Motor neuron (in vitro differentiated cells): ENCODE measurements around the gene LRMDA. TPM values are rescaled to one million over a fixed set of nuclear protein-coding genes. Genes with fewer than 3 reads are reported as not detected.
"Not testable (repeated sequence)": the region's sequence is repeated elsewhere in the genome, so short reads cannot be mapped to it uniquely, and the experiment has no call there.

Experiments used
- ATAC-seq, 8 experiments: fragments of 200-7000 bp; cut with Tn5 transposase; replicated peaks in 6 of 8; 2 replicates each; pipeline ENCODE4 v1.8.0; 2021; ENCODE audit warnings: mild to moderate bottlenecking in 8 of 8, moderate library complexity in 8 of 8
- H3K27ac ChIP-seq, 2 donors: fragments of 250-450 bp; sonication (Bioruptor Pico); 2 replicates each; pipeline ENCODE4 v1.9.0; 2021; ENCODE audit warnings: antibody characterized with exemption in 2 of 2, mild to moderate bottlenecking in 2 of 2, moderate library complexity in 1 of 2
- H3K4me1 ChIP-seq, 2 donors: fragments of 250-450 bp; sonication (Bioruptor Pico); replicated peaks in 1 of 2; 2 replicates each; pipeline ENCODE4 v1.6.1; 2021; ENCODE audit warnings: antibody characterized with exemption in 2 of 2, mild to moderate bottlenecking in 2 of 2, moderate library complexity in 1 of 2
- H3K4me3 ChIP-seq, 5 donors: fragments of 250-450 bp; sonication (Bioruptor Pico); 2 replicates each; pipeline ENCODE4 v1.9.0; 2021; ENCODE audit warnings: antibody characterized with exemption in 5 of 5, mild to moderate bottlenecking in 5 of 5, moderate library complexity in 4 of 5
- WGBS, 10 experiments: fragments of 450-650 bp; shearing (Covaris generic); methylation state at CpG; one replicate each; pipeline ENCODE4 v1.0.0; 2022; 5-methylcytosine and 5-hydroxymethylcytosine counted together
- in situ Hi-C, 9 experiments: fragments of 400-800 bp; cut with MboI; loops; one replicate each; pipeline ENCODE4 v1.15.0; 2021; ENCODE audit warnings: low sequenced_read_pairs in 9 of 9, low pct_unique_long_range_greater_than_20kb in 2 of 9; ENCODE audit not compliant: unreplicated experiment in 9 of 9
- total RNA-seq, 8 experiments: library from RNA; unstranded; fragments of 300-600 nt; gene quantifications; 2 replicates each; pipeline versions ENCODE4 v1.2.3 to v1.2.4, GENCODE V29; 2022

The LRMDA gene
- total RNA-seq, 8 experiments from 2014 or later = 0.85 to 5.4 (median 2.2) TPM; not detected in 1

GRCh38 chr10:75616874-75617478 is 185.6 kb downstream of the LRMDA start:
- in situ Hi-C loops = no loop called here
- no peak for ATAC-seq

DNA sequence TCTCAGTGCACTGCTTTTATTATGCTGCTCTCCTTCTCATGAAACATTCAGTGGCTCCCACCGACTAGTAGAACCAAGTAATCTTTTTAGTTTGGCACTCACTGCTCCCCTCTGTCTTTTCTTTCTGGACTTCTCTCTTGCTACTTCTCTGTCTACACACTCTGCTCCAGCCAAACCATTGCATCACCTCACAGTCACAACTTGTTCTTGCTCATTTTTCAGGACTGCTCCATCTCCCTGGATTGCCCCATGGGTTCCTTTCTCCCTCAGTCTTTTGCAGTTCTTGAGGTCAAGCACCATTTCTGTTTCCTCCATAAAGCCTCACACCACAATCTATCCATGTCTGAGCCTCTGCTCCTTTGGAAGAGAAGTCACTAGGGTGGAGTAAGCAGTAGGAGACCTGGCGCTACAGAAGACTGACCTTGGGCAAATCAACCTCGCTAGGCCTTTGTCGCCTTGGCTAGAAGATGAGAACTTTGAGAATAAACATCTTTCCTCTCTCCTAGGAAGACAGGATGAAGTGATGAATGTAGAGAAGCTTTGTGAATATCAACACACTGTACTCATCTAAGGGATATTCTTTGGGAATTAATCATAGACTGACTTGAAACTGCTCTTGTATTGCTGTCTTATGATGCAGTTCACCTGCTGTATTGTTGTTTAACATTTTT is 186.2 kb downstream of the LRMDA start:
- 0 to 100% (median 78%) methylated on average over 1 to 4 of the region's 4 CpGs for WGBS, 10 experiments
- ATAC-seq = no peak
- Histone ChIP-seq H3K27ac (no peak overlapping the region), H3K4me1 (peaks cover 41 to 50% of the 10 kb centered on the region in 2 donors), H3K4me3 (no peak overlapping the region)
- in situ Hi-C loops = no loop called here

More at GRCh38 chr10:75616874-75617478, 185.6 kb downstream of the LRMDA start:
- Histone ChIP-seq H3K27ac (no peak overlapping the region), H3K4me3 (no peak overlapping the region), H3K4me1 (peaks cover 41 to 50% of the 10 kb centered on the region in 2 donors)
- 0 to 100% (median 72%) methylated on average over 1 to 3 of the region's 3 CpGs for WGBS, 10 experiments

- no peak overlapping the region for H3K4me3 ChIP-seq
- no peak overlapping the region for H3K27ac ChIP-seq
- peaks cover 41 to 52% of the 10 kb centered on the region in 2 donors for H3K4me1 ChIP-seq
- ATAC-seq = no peak
- WGBS, 10 experiments = 43 to 100% (median 79%) methylated on average over 1 to 3 of the region's 3 CpGs; no CpG with 5 or more reads in 2 of the 10 experiments
- in situ Hi-C loops = no loop called here
Observed at GRCh38 chr10:75619635-75620034, 188.2 kb downstream of the LRMDA start.

DNA sequence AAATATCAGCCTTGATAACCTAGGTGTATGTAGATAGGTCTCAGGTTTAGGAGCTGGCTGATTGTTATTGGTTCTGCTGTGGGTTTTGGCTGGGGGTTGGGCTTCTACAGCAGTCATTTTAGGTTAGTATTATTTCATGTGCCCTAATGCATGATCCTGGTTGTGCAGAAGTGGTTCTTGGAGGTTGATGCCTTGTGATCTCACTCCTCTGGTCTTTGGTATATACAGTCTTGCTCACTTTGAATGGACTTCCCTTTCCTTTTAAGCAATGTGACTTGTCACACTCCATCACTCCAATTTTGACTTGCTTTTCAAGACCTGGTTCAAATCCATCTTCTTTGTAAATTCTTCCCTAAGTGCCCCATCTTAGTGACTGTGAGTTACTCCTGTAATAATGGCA is 188.9 kb downstream of the LRMDA start:
- Histone ChIP-seq H3K4me1 (peaks cover 39 to 52% of the 10 kb centered on the region in 2 donors), H3K4me3 (no peak overlapping the region), H3K27ac (no peak overlapping the region)
- ATAC-seq = no peak
- in situ Hi-C loops = no loop called here

DNA sequence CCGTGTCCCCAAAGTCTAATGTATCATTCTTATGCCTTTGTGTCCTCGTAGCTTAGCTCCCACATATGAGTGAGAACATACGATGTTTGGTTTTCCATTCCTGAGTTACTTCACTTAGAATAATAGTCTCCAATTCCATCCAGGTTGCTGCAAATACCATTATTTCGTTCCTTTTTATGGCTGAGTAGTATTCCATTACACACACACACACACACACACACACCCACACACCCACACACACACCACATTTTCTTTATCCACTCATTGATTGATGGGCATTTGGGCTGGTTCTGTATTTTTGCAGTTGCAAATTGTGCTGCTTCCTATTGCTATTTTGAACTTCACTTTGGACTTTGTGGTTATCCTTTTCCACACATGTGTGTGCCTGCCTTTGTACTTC is 189.6 kb downstream of the LRMDA start:
- in situ Hi-C loops, ATAC-seq, H3K4me3 ChIP-seq, H3K27ac ChIP-seq: not testable (repeated sequence)
- H3K4me1 ChIP-seq = peaks cover 34 to 46% of the 10 kb centered on the region in 2 donors
- WGBS, 10 experiments = 17 to 100% (median 40%) methylated on average over 1 to 3 of the region's 4 CpGs; no CpG with 5 or more reads in 3 of the 10 experiments

DNA sequence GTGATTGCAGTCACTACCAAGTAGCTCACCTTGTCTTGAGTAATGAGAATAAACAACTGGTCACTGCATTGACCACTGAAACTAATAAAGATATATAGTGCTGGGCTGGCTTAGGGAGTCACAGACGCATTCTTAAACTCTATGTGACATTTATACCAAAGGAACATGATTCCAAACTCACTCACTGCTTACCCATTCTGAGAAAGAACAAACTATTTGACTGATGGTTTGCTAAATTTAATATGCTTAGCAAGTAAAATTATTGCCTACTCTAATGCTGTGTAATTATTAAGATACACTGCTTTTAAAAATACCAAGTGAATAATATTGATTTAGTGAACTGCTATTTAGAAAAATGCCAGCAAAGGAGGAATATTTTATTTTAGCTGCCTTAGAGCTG is 191.1 kb downstream of the LRMDA start:
- no peak overlapping the region for H3K4me3 ChIP-seq
- H3K27ac ChIP-seq = no peak overlapping the region
- WGBS, 10 experiments = 29 to 100% (median 67%) methylated on average over 1 of the region's 1 CpG; no CpG with 5 or more reads in 1 of the 10 experiments
- in situ Hi-C loops = no loop called here
- peaks cover 42 to 49% of the 10 kb centered on the region in 2 donors for H3K4me1 ChIP-seq
- peak in 1 of 8 experiments; percentile 12 for ATAC-seq

DNA sequence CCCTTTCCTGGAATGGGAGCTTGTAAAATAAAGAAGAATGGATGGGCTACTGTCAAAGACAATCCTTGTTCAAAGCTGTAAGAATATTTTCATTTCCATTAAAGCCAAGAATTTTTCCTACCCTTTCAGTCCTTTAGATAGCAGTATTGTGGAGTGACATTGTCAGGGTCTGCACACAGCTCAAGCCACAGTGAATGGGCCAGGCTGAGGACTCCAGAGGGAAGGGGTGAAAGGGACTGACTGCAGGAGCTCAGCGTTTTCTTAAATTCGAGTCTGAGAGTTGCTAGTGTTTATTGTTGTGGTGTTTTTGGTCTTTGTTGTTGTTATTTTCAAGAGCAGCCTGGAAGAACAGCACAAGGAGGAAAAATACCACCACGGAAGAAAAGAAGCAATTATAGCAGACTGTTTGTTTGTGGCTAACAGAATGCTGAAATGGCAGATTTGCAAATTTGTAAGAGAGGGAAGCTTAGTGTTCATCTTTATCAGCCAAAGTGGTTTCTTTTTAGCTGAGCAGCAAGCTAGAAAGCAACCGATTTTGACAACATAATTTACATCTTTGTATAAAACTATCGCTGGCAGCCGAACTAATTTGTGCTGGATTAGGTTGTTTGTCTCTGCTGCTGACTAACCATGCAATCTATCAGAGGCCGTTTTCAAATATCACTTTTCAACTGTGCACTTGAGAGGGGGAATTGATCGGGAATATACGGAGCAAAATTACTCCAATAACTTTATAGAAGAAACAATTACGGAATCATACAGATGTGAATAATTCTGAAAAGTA is 192.1 kb downstream of the LRMDA start:
- H3K27ac ChIP-seq = peak overlapping the region; percentile 46 to 60
- ATAC-seq = peak in 5 of 8 experiments; percentile 72 to 85 (median 77)
- H3K4me1 ChIP-seq = peaks cover 46 to 49% of the 10 kb centered on the region in 2 donors
- WGBS, 10 experiments = 13 to 76% (median 41%) methylated on average over 4 to 10 of the region's 10 CpGs
- H3K4me3 ChIP-seq = no peak overlapping the region
- in situ Hi-C loops = no loop called here

- Histone ChIP-seq H3K27ac (no peak overlapping the region), H3K4me1 (peaks cover 46 to 50% of the 10 kb centered on the region in 2 donors), H3K4me3 (no peak overlapping the region)
- in situ Hi-C loops = no loop called here
- peak in 5 of 8 experiments; percentile 21 to 75 (median 67) for ATAC-seq
- whole genome bisulfite sequencing, 10 experiments = 83 to 100% (median 85%) methylated on average over 1 of the region's 1 CpG; no CpG with 5 or more reads in 6 of the 10 experiments
Observed at GRCh38 chr10:75624638-75625037, 193.2 kb downstream of the LRMDA start.

DNA sequence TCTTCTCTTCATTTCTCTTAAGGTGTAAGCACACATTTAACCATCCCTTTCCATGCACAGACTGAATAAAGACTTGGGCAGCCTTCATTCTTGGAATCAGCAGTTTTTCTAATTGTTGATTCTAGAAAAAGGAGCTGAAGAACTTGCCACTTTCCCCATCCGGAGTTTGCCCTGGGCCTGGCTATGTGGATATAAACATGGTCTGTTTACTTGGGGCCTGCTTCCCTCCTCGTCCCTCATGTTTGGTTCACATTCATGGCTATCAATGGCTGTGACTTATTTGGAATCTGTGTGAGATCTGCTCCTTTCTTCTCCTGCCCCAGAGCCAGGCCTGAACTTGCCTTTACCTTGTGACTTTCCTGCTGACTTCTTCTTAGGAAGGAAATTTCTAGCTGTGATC is 199.3 kb downstream of the LRMDA start:
- 40 to 100% (median 93%) methylated on average over 1 to 2 of the region's 2 CpGs; no CpG with 5 or more reads in 5 of the 10 experiments for WGBS, 10 experiments

DNA sequence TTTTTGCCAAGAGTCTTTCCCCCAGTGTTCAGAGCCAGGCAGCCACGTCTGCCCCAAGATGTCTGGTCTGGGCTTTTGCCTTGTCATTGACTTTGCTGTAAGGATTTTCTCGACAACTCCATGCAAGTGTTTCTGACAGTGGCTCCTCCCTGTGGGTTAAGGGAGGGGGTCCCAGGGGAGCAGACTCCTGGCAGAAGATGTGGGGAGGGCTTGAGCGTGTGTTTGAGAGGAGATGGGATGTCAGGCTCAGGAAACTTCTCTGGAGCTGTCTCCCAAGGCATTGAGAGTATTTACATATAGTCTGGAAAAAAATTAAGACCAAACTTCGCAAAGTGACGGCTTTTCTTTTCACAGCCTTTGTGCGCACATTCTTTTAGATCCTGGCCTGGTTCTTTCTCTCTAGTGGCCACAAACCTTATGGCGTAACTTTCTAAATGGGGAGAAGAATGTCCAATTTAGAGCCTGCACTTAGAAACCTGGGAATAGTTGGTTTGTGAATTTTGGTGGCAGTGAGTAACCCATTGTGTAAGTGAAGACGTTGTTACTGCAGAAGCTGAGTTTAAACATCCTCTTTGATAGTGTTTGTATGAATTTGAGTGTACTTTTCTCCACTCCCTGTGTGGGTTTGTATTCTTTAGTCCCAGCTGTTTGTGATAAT is 201.5 kb downstream of the LRMDA start:
- Histone ChIP-seq H3K27ac (no peak overlapping the region), H3K4me1 (peaks cover 8 to 9% of the 10 kb centered on the region in 2 donors), H3K4me3 (no peak overlapping the region)
- in situ Hi-C loops = no loop called here
- peak in 2 of 8 experiments; percentile 30 to 31 for ATAC-seq
- 0 to 90% (median 63%) methylated on average over 1 to 7 of the region's 8 CpGs for WGBS, 10 experiments

More for the DNA sequence above, 199.3 kb downstream of the LRMDA start:
- in situ Hi-C loops = no loop called here
- ATAC-seq = no peak
- H3K4me1 ChIP-seq = peaks cover 17 to 22% of the 10 kb centered on the region in 2 donors
- H3K27ac ChIP-seq = no peak overlapping the region
- no peak overlapping the region for H3K4me3 ChIP-seq

DNA sequence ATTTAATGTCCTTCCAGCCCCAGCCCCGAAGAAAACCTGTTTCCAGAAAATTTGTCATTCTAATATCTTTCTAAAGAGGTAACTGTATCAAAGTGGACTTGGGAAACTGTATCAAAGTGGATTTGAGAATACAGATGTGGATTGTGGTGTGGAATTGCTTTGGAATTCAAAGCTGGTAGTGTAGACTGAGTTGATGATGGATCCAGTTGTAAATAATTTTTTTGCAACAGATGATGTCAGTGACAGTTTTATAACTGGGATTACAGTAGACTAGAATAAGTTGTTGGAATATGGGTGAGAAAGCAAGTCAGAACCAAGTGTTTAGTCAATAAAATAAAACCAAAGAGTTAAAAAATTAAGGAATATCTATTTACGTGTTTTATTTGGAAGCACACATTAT is 202.1 kb downstream of the LRMDA start:
- in situ Hi-C loops = no loop called here
- Histone ChIP-seq H3K4me3 (no peak overlapping the region), H3K27ac (no peak overlapping the region), H3K4me1 (peaks cover 8 to 9% of the 10 kb centered on the region in 2 donors)
- WGBS, 10 experiments = 44 to 100% (median 83%) methylated on average over 1 to 2 of the region's 2 CpGs; no CpG with 5 or more reads in 1 of the 10 experiments
- ATAC-seq = no peak

GRCh38 chr10:75634947-75635346 is 203.5 kb downstream of the LRMDA start:
- no peak for ATAC-seq
- Histone ChIP-seq H3K4me3 (no peak overlapping the region), H3K27ac (no peak overlapping the region), H3K4me1 (peaks cover 12 to 14% of the 10 kb centered on the region in 2 donors)
- in situ Hi-C loops = no loop called here
- 36 to 100% (median 62%) methylated on average over 1 to 2 of the region's 2 CpGs; no CpG with 5 or more reads in 4 of the 10 experiments for WGBS, 10 experiments
